AG04449 (cell line): ENCODE data around the gene UBE2V1.

Experiments
- CTCF ChIA-PET: fragments of 350-600 bp; formaldehyde crosslinking; extraction: SDS; loops from one replicate; lab custom pipeline; 2021; ENCODE audit warnings: antibody characterized with exemption; lab: Yijun Ruan, JAX
- POLR2A ChIA-PET: fragments of 400-600, 350-600 bp; formaldehyde crosslinking; extraction: SDS; loops from one replicate; lab custom pipeline; 2020; ENCODE audit warnings: antibody characterized with exemption, inconsistent platforms; lab: Yijun Ruan, JAX
- DNase-seq: peaks from one replicate; pipeline ENCODE4 v3.0.0-alpha.2; 2010; ENCODE audit warnings: low read depth, low spot score
- H3K4me3 ChIP-seq: 2 replicates; pipeline ENCODE4 v1.5.1; 2011; ENCODE audit warnings: low read depth, mild to moderate bottlenecking, control low read depth, low read length
- CTCF ChIP-seq: IDR thresholded peaks from one replicate; pipeline ENCODE4 v1.5.1; 2011; ENCODE audit warnings: mild to moderate bottlenecking, moderate library complexity, low read length, control low read depth, inconsistent platforms; ENCODE audit not compliant: insufficient read depth; ENCODE audit errors: missing control alignments

Gene UBE2V1

DNA sequence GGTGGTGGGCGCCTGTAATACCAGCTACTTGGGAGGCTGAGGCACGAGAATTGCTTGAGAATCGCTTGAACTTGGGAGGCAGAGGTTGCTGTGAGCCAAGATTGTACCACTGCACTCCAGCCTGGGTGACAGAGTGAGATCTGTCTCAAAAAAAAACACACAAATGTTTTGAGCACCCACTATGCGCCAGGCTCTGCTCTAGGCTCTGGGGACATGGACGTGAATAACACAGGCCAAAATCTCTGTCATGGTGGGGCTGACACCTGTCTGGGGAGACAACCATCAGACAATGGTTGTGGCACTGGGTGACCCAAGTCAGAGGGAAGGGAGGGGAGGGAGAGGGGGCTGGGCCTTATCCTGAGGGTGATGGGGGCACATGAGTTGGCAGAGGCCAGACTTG, 62.7 kb downstream of the UBE2V1 start:
- ChIA-PET CTCF (no interaction called here), POLR2A (interaction anchor here (1.0 kb wide), 1 partner anchor 63 kb away, joined by 3 read pairs; no protein-coding TSS in a partner anchor)
- TF ChIP-seq CTCF, result no peak
- DNase-seq, result no peak
- no peak overlapping the region for H3K4me3 ChIP-seq

DNA sequence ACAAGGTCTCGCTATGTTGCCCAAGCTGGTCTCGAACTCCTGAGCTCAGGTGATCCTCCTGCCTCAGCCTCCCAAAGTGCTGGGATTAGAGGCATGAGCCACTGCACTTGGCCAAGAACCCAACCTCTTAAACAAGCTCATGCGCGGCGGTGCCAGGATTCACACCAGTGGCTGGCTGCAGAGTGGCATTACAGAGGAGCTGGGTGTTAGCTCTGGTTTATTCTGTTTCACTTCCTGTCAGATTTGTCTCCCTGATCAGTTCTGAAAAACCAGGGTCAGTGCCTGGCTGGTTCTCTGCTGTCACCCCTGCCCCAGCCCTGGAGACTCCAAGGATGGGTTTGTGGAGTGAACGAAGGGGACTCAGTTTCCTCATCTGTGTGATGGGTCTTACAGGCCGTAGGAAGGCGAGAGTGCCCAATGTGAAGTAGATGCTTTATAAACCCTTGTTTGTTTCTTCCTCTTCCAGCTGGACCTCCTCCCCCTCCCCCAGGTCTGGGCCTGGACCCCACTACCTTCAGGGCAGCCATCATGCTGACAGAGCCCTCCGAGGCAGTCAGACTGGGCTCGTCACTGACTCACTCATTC, 63.4 kb downstream of the UBE2V1 start:
- DNase-seq, result no peak
- no peak for TF ChIP-seq CTCF
- CTCF ChIA-PET, result interaction anchor here (0.8 to 1.7 kb wide), 2 partner anchors 22 to 71 kb away, joined by 4 to 9 read pairs; no protein-coding TSS in a partner anchor
- POLR2A ChIA-PET, result interaction anchor here (1.0 kb wide), 1 partner anchor 63 kb away, joined by 3 read pairs; no protein-coding TSS in a partner anchor
- no peak overlapping the region for H3K4me3 ChIP-seq

GRCh38 chr20:50048420-50049166, 64.4 kb downstream of the UBE2V1 start:
- TF ChIP-seq CTCF, result no peak
- no peak overlapping the region for H3K4me3 ChIP-seq
- DNase-seq, result no peak
- ChIA-PET CTCF (interaction anchor here (0.6 to 1.7 kb wide), 4 partner anchors 22 to 70 kb away, joined by 3 to 9 read pairs (median 4); no protein-coding TSS in a partner anchor), POLR2A (no interaction called here)

GRCh38 chr20:50044353-50044960, 68.5 kb downstream of the UBE2V1 start:
- POLR2A ChIA-PET, result no interaction called here
- CTCF ChIA-PET, result interaction anchor here (1.4 to 1.6 kb wide), 2 partner anchors 16 to 27 kb away, joined by 4 to 5 read pairs; no protein-coding TSS in a partner anchor
- DNase-seq, result no peak
- no peak for TF ChIP-seq CTCF
- H3K4me3 ChIP-seq, result no peak overlapping the region

DNA sequence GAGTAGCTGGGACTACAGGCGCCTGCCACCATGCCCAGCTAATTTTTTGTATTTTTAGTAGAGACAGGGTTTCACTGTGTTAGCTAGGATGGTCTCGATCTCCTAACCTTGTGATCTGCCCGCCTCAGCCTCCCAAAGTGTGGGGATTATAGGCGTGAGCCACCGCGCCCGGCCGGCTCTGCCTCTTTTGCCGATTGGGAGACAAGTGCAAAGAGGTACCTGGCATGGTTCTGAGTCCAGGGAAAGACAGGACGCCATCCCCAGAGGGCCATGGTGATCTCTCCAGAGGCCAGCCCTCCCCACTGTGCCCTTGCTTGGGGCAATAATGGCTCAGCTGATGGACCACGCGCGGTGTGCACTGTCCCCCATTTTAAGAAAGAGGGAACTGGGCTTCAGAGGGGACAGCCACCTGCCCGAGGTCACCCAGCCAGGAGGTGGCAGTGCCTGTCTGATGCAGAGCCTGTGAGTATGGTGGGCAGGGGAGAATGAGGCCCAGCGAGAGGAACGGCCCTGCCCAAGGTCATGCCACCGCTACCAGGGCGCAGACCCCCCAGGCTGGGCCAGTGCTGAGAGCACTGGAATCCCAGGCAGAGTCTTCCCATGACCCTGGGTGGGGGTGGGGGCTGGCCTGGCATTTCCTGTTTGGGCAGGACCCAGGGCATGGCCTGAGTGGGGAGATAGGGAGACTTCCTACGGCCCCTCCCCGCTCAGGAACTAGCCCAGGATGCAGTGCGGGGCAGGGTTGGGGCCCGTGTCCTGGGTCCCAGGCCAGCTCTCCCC, 69.2 kb downstream of the UBE2V1 start:
- no peak for DNase-seq
- POLR2A ChIA-PET, result no interaction called here
- TF ChIP-seq CTCF, result no peak
- H3K4me3 ChIP-seq, result no peak overlapping the region
- CTCF ChIA-PET, result interaction anchor here (1.4 to 1.6 kb wide), 2 partner anchors 16 to 28 kb away, joined by 4 to 5 read pairs; no protein-coding TSS in a partner anchor
